ENCODE data around the gene PAQR3.

PAQR3 gene

DNA sequence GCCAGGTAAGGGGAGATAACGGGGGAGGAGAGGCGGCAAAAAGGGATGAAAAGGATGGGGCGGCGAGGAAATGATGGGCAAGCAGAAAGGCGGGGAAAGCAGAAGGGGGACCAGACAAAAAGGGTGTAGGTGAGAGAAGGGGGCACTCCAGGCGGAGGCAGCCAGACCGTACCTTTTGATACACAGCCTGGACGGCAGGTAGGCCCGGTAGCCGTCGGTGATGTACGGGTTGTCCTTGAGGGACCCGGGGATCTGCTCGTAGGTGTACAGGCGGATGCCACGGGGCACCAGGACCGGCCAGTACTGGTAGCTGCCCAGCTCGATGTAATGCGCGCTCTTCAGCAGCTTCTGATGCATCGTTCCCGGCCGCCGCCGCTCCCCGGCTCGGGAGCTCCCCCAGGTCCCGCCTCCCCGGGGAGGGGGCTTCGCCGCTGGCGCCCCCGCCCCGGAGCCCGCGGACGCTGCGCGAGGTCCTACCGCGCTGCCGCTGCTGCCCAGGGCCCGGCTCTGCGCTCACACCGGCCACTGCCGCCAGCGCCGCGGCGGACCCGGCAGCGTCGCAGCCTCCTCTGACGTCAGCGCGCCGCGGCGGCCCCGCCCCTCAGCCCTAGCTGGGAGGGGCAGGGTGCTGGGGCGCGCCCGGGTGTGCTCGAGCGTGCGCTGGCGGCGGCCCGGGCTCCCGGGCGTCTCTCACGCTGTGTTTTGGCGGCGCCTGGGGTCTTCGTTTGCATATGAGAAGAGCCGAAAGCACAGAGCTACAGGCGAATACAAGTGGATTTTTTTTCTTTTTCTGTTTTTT is at the start of gene PAQR3:
TSS of gene PAQR3 (minus strand) at position 571 of the 799 bp plus-strand sequence. CDS start at position 357, 214 bp downstream.
- peak; percentile 52 for DNase-seq (ENCODE audit: low read depth)

DNA sequence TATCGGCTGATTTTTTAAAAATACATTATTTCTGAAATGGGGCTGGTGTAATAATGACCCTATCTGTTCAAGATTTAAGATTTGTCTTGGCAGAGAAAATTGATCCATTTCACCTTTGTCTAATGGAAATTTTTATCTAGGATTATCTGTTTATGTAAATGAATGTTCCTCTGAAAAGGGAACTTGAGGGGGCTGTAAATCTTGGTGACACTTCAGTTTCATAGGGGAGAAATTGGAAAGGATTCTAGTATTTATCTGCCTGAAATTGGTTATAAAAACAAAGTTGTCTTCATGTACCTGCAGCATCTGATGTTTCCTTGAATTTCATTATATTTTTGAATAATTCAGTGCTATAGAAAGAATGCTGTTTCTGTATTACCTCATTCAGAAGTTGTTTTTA is 48.4 kb upstream of the PAQR3 start:
- no peak for DNase-seq (ENCODE audit: low read depth)

DNA sequence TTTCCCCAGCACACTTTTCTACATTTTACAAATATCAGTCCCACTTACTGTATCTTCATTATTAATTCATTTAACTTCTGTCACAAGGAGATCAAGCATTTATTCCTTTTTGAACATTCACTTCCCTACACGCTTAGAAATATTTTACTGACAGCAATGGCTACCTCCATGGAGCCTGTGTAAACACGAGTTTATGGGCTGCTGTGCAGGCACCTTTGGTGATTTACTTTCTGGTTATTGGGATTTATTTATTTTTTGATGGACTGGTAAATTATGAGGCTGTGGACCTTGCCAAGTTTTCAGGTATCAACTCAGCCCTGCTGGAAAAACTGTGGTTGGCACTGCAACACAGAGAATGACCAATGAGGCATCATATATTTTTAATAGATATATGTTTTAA is 45.4 kb upstream of the PAQR3 start:
- DNase-seq (ENCODE audit: low read depth): no peak

- DNase-seq (ENCODE audit: low read depth): no peak
Measured at GRCh38 chr4:78975865-78976264, 36.6 kb upstream of the PAQR3 start.

- no peak for DNase-seq (ENCODE audit: low read depth)
Measured at GRCh38 chr4:78971776-78972175, 32.5 kb upstream of the PAQR3 start.

DNA sequence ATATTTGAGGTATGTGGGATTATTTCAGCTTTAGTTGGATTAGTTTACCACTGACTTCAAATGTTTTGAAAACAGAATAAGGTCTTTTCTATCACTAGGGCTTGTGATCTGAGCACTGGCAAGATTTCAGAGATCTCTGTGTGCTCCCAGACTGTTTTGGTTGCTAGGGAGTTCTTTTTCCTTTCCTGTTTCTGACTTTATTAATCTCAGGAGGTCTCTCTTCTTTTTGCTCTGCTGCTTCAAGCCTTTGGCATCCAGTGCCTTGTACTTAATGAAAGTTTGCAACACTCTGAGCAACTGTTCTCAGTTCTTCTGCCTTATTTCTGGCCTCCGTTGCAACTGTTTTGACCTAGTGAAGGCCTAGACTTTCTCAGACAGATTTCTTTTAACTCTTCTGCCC is 32.1 kb upstream of the PAQR3 start:
- DNase-seq (ENCODE audit: low read depth): no peak

- no peak for DNase-seq (ENCODE audit: low read depth)
Measured at GRCh38 chr4:78962597-78963115, 23.4 kb upstream of the PAQR3 start.

DNA sequence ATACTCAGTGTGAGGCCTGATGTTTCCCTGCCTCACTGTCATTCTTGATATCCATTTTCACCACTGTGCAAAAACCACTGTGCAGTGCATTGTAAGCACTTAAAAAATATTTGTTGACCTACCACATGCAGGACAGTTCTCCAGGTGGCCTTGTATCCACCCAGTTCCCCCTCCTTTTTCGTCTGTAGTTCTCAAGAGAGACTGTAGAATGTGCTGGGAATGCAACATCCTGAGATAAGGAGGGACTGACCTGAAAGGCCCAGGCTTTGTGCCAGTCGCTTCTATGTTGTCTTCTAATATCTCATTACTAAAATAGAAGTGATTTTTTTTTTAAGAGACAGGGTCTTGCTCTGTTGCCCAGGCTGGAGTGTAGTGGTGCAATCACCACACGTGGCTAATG is 21.7 kb upstream of the PAQR3 start:
- DNase-seq (ENCODE audit: low read depth): no peak

GRCh38 chr4:78956975-78957374 is 17.7 kb upstream of the PAQR3 start:
- no peak for DNase-seq (ENCODE audit: low read depth)

DNA sequence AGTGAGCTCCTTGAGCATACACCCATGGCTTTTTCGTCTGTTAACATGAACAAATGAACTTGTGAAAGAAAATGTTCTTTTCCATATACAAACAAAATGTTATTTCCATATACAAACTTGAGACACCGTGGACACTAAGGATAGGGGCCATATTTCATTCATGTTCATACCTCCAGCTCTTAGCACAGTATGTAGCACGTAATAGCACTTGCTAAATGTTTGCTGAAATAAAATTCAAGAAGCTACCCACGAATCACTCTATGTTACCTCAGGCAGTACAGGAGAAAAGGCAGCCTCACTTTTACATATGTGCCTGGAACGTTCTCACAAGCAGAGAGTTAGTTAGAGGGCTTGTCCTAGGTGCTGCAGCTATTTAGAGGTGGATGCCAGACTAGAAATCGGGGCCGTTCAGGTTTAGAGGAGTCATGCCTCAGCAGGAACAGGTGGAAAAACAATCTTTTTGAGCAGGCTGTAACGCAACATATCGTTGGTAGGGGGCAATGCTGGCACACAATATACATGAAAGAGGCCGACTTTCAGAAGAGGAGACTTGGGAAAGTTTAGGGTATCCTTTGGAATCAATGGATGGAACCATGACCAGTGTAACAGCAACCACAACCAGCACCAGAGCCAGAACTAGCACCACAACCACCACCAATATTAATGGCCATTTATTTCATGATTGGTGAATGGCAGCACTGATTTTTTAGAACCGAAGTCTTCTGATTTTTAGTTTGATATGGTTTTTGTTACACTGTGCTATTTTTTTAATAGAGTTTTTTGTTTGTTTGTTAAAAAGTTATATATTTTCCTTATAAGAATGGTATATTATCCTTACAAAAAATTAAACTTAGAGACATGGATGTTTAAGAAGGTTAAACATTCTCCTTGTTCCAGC is 14.8 kb upstream of the PAQR3 start:
- DNase-seq (ENCODE audit: low read depth): no peak

- no peak for DNase-seq (ENCODE audit: low read depth)
Measured at GRCh38 chr4:78953231-78953630, 14.0 kb upstream of the PAQR3 start.

DNA sequence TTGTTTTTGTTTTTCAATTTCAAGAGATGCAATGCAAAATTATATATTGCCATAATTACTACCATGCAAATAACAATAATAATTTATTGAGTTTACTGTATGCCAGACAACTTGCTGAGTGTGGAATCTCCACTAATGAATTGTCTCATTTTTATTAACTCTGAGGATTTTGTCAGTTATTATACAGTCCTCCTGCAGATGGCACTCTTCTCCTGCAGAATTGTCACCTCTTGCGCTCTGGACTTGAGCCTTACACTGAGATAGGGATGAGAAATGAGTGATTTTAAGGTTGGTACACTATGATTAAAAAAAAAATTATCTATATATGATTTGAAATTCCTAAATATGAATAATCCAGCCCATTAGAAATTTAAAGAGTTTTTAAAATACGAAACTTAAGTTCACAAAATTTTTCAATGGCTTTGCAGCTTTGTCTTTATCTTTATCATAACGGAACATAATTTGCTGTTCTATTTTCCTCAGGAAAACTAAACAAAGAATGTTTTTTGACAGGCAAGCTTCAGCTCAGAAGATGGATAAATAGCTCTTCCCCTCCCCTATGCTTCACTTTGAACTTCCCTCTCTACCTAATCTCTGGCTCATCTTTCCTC is 12.7 kb upstream of the PAQR3 start:
- no peak for DNase-seq (ENCODE audit: low read depth)

- DNase-seq (ENCODE audit: low read depth): no peak
Measured at GRCh38 chr4:78949735-78950134, 10.5 kb upstream of the PAQR3 start.

DNA sequence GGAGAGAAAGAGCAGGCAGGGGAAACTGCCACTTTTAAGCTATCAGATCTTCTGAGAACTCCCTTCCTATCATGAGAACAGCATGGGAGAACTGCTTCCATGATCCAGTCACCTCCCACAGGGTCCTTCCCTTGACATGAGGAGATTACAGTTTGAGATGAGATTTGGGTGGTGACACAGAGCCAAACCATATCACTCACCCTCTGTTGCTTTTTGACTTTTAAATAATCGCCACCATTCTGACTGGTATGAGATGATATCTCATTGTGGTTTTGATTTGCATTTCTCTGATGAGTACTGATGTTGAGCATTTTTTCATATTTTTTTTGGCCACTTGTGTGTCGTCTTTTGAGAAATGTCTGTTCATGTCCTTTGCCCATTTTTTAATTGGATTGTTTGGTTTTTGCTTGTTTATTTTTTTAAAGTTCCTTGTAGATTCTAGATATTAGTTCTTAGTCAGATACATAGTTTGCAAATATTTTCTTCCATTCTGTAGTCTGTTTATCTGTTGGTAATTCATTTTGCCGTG is 6.5 kb upstream of the PAQR3 start:
- peak; percentile 33 for DNase-seq (ENCODE audit: low read depth)

- DNase-seq (ENCODE audit: low read depth): no peak
Measured at GRCh38 chr4:78944381-78944780, 5.1 kb upstream of the PAQR3 start.

GRCh38 chr4:78940752-78941151 is 1.5 kb upstream of the PAQR3 start:
- DNase-seq (ENCODE audit: low read depth): no peak

GRCh38 chr4:78939667-78940008 is 400 bp upstream of the PAQR3 start:
- DNase-seq (ENCODE audit: low read depth): no peak

GRCh38 chr4:78938474-78938867 is 767 bp downstream of the PAQR3 start:
- no peak for DNase-seq (ENCODE audit: low read depth)

DNA sequence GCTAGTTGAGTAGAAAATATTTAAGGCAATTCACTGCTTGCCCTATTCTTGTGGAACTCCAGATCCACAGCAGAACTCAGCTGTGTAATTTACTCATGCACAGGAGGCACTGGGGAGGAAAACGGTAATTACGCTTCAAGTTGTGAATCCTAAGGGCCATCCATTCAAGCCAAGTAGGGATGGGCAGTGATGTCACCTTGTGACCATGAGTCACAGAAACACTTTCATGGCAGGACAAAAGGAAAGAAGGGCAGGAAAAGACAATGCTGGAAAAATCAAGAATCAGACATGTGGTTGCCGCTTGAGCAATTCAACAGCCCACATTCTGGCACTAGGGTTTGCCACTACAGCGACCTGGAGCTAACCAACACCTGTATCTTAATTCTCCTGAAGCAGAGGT is 1.4 kb downstream of the PAQR3 start:
- no peak for DNase-seq (ENCODE audit: low read depth)

- no peak for DNase-seq (ENCODE audit: low read depth)
Measured at GRCh38 chr4:78936989-78937388, 2.2 kb downstream of the PAQR3 start.

- DNase-seq (ENCODE audit: low read depth): no peak
Measured at GRCh38 chr4:78930016-78930629, 9.1 kb downstream of the PAQR3 start.

GRCh38 chr4:78928835-78929234 is 10.4 kb downstream of the PAQR3 start:
- DNase-seq (ENCODE audit: low read depth): no peak
